Activated naive CD4-positive, alpha-beta T cell treated with anti-CD3 and anti-CD28 coated beads, Interleukin-2, amount 50 U/mL, for 24 hours (primary cell): ENCODE data around the gene LRMDA.

ENCODE experiments used
- H3K27ac Mint-ChIP-seq: one replicate; pipeline ENCODE4 v1.8.0; 2021; ENCODE audit warnings: mild to moderate bottlenecking, mixed read lengths
- H3K27me3 Mint-ChIP-seq: one replicate; pipeline ENCODE4 v1.8.0; 2021; ENCODE audit warnings: mixed read lengths
- H3K36me3 Mint-ChIP-seq: one replicate; pipeline ENCODE4 v1.8.0; 2021; ENCODE audit warnings: mixed read lengths
- H3K4me1 Mint-ChIP-seq: one replicate; pipeline ENCODE4 v1.8.0; 2021; ENCODE audit warnings: mixed read lengths
- H3K4me3 Mint-ChIP-seq: one replicate; pipeline ENCODE4 v1.8.0; 2021; ENCODE audit warnings: mild to moderate bottlenecking, mixed read lengths
- H3K9me3 Mint-ChIP-seq: one replicate; pipeline ENCODE4 v1.8.0; 2021; ENCODE audit warnings: mixed read lengths

Gene LRMDA

GRCh38 chr10:75466886-75467285 lies 35.5 kb downstream of the LRMDA start:
- H3K36me3 Mint-ChIP-seq, result no peaks in the 10 kb centered on the region
- no peak overlapping the region for H3K27ac Mint-ChIP-seq
- no peaks in the 10 kb centered on the region for H3K9me3 Mint-ChIP-seq
- H3K27me3 Mint-ChIP-seq, result peaks cover 7% of the 10 kb centered on the region
- no peaks in the 10 kb centered on the region for H3K4me1 Mint-ChIP-seq
- no peak overlapping the region for H3K4me3 Mint-ChIP-seq

- Mint-ChIP-seq H3K27me3 (peaks cover 10% of the 10 kb centered on the region), H3K4me1 (no peaks in the 10 kb centered on the region), H3K9me3 (no peaks in the 10 kb centered on the region), H3K36me3 (no peaks in the 10 kb centered on the region), H3K4me3 (no peak overlapping the region), H3K27ac (no peak overlapping the region)
Observed at GRCh38 chr10:75468612-75469005, 37.2 kb downstream of the LRMDA start.

GRCh38 chr10:75469006-75469616 lies 37.7 kb downstream of the LRMDA start:
- Mint-ChIP-seq H3K27me3 (peaks cover 10% of the 10 kb centered on the region), H3K4me3 (no peak overlapping the region)

GRCh38 chr10:75470901-75471300 lies 39.5 kb downstream of the LRMDA start:
- Mint-ChIP-seq H3K4me1 (no peaks in the 10 kb centered on the region), H3K9me3 (no peaks in the 10 kb centered on the region), H3K27me3 (peaks cover 10% of the 10 kb centered on the region), H3K4me3 (no peak overlapping the region), H3K27ac (no peak overlapping the region), H3K36me3 (no peaks in the 10 kb centered on the region)

More at GRCh38 chr10:75469006-75469616, 37.7 kb downstream of the LRMDA start:
- Mint-ChIP-seq H3K9me3 (no peaks in the 10 kb centered on the region), H3K4me1 (no peaks in the 10 kb centered on the region), H3K27ac (no peak overlapping the region), H3K36me3 (no peaks in the 10 kb centered on the region)

- Mint-ChIP-seq H3K4me1 (no peaks in the 10 kb centered on the region), H3K27ac (no peak overlapping the region), H3K9me3 (no peaks in the 10 kb centered on the region), H3K36me3 (no peaks in the 10 kb centered on the region), H3K4me3 (no peak overlapping the region), H3K27me3 (peaks cover 3% of the 10 kb centered on the region)
Observed at GRCh38 chr10:75472685-75473084, 41.3 kb downstream of the LRMDA start.

- no peak overlapping the region for H3K27ac Mint-ChIP-seq
- no peaks in the 10 kb centered on the region for H3K9me3 Mint-ChIP-seq
- H3K4me1 Mint-ChIP-seq, result no peaks in the 10 kb centered on the region
- no peaks in the 10 kb centered on the region for H3K36me3 Mint-ChIP-seq
- peaks cover 3% of the 10 kb centered on the region for H3K27me3 Mint-ChIP-seq
- H3K4me3 Mint-ChIP-seq, result no peak overlapping the region
Observed at GRCh38 chr10:75474106-75474505, 42.7 kb downstream of the LRMDA start.

GRCh38 chr10:75475460-75476182 lies 44.2 kb downstream of the LRMDA start:
- H3K27me3 Mint-ChIP-seq, result peaks cover 3% of the 10 kb centered on the region
- no peak overlapping the region for H3K4me3 Mint-ChIP-seq
- H3K4me1 Mint-ChIP-seq, result no peaks in the 10 kb centered on the region
- no peaks in the 10 kb centered on the region for H3K9me3 Mint-ChIP-seq
- no peaks in the 10 kb centered on the region for H3K36me3 Mint-ChIP-seq
- H3K27ac Mint-ChIP-seq, result no peak overlapping the region

GRCh38 chr10:75476569-75476968 lies 45.1 kb downstream of the LRMDA start:
- Mint-ChIP-seq H3K9me3 (no peaks in the 10 kb centered on the region), H3K4me3 (no peak overlapping the region), H3K36me3 (no peaks in the 10 kb centered on the region), H3K27ac (no peak overlapping the region), H3K27me3 (peaks cover 3% of the 10 kb centered on the region), H3K4me1 (no peaks in the 10 kb centered on the region)

GRCh38 chr10:75476985-75477384 lies 45.6 kb downstream of the LRMDA start:
- Mint-ChIP-seq H3K27me3 (peaks cover 3% of the 10 kb centered on the region), H3K4me3 (no peak overlapping the region), H3K4me1 (no peaks in the 10 kb centered on the region), H3K27ac (no peak overlapping the region), H3K9me3 (no peaks in the 10 kb centered on the region), H3K36me3 (no peaks in the 10 kb centered on the region)

GRCh38 chr10:75477680-75478079 lies 46.3 kb downstream of the LRMDA start:
- Mint-ChIP-seq H3K4me3 (no peak overlapping the region), H3K4me1 (no peaks in the 10 kb centered on the region), H3K36me3 (no peaks in the 10 kb centered on the region), H3K27me3 (peaks cover under 1% of the 10 kb centered on the region), H3K27ac (no peak overlapping the region), H3K9me3 (no peaks in the 10 kb centered on the region)

GRCh38 chr10:75480374-75480773 lies 49.0 kb downstream of the LRMDA start:
- Mint-ChIP-seq H3K27ac (no peak overlapping the region), H3K9me3 (no peaks in the 10 kb centered on the region), H3K27me3 (no peaks in the 10 kb centered on the region), H3K4me3 (no peak overlapping the region), H3K36me3 (no peaks in the 10 kb centered on the region), H3K4me1 (no peaks in the 10 kb centered on the region)

- no peak overlapping the region for H3K4me3 Mint-ChIP-seq
- H3K27me3 Mint-ChIP-seq, result peaks cover 4% of the 10 kb centered on the region
- no peaks in the 10 kb centered on the region for H3K4me1 Mint-ChIP-seq
- H3K36me3 Mint-ChIP-seq, result no peaks in the 10 kb centered on the region
- H3K27ac Mint-ChIP-seq, result no peak overlapping the region
- H3K9me3 Mint-ChIP-seq, result no peaks in the 10 kb centered on the region
Observed at GRCh38 chr10:75483188-75483587, 51.8 kb downstream of the LRMDA start.

GRCh38 chr10:75484717-75485116 lies 53.3 kb downstream of the LRMDA start:
- Mint-ChIP-seq H3K9me3 (no peaks in the 10 kb centered on the region), H3K27me3 (peaks cover 4% of the 10 kb centered on the region), H3K4me3 (no peak overlapping the region), H3K4me1 (no peaks in the 10 kb centered on the region), H3K36me3 (no peaks in the 10 kb centered on the region), H3K27ac (no peak overlapping the region)

GRCh38 chr10:75486591-75486990 lies 55.2 kb downstream of the LRMDA start:
- Mint-ChIP-seq H3K36me3 (no peaks in the 10 kb centered on the region), H3K27ac (no peak overlapping the region), H3K27me3 (peaks cover 4% of the 10 kb centered on the region), H3K4me3 (no peak overlapping the region), H3K4me1 (no peaks in the 10 kb centered on the region), H3K9me3 (no peaks in the 10 kb centered on the region)

- H3K9me3 Mint-ChIP-seq, result no peaks in the 10 kb centered on the region
- H3K36me3 Mint-ChIP-seq, result no peaks in the 10 kb centered on the region
- H3K4me1 Mint-ChIP-seq, result no peaks in the 10 kb centered on the region
- H3K27me3 Mint-ChIP-seq, result peaks cover 4% of the 10 kb centered on the region
- no peak overlapping the region for H3K4me3 Mint-ChIP-seq
- H3K27ac Mint-ChIP-seq, result no peak overlapping the region
Observed at GRCh38 chr10:75487087-75487754, 55.8 kb downstream of the LRMDA start.

- peaks cover 4% of the 10 kb centered on the region for H3K27me3 Mint-ChIP-seq
Observed at GRCh38 chr10:75487755-75488125, 56.3 kb downstream of the LRMDA start.

More at GRCh38 chr10:75487755-75488125, 56.3 kb downstream of the LRMDA start:
- no peak overlapping the region for H3K4me3 Mint-ChIP-seq
- no peak overlapping the region for H3K27ac Mint-ChIP-seq
- no peaks in the 10 kb centered on the region for H3K36me3 Mint-ChIP-seq
- H3K4me1 Mint-ChIP-seq, result no peaks in the 10 kb centered on the region
- H3K9me3 Mint-ChIP-seq, result no peaks in the 10 kb centered on the region
